Middle frontal gyrus (tissue), 1 donor: ENCODE measurements around the gene IGSF11.
A peak's percentile ranks its signal among the peaks of the same experiment; 100 is the strongest.
"Not testable (repeated sequence)": the region's sequence is repeated elsewhere in the genome, so short reads cannot be mapped to it uniquely, and the experiment has no call there.

Source experiments
- DNase-seq: peaks from one replicate; pipeline ENCODE4 v3.0.0-alpha.2; 2015; ENCODE audit warnings: low spot score; ENCODE audit errors: extremely low spot score

The IGSF11 gene

DNA sequence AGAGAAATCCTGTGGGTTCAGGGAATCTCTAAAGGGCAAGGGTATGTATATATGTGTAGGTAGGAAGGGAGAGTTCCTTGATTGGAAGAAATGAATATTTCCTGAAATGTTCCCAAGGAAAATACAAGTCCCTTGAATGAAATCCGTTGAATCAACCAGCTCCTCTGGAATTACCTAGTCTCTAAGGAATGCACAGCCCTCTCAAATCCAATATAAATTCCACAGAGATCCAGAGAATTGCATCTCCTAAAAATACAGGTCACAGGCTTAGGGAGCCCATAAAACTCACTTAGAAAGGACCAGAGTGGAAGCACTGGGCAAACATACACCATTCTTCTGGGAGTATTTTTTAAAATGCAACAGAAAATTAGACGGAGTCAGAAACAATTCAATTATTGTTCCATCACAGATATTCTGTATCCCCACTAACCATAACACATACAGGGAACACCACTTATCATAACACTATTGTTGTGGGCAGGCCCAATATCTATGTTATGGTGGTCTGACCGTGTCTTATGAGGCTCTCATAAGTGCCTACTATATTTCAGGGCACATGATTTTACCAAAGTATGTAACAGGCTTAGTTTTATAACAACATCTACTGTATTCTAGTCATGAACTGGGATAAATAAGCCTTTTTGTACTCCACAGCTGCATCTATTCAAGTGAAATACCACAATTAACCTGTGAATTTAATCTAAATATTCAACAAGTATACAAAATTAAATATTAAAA, 43.7 kb downstream of the IGSF11 start:
- DNase-seq, result no peak

- no peak for DNase-seq
Observed at GRCh38 chr3:118988198-118989130, 46.2 kb downstream of the IGSF11 start.

GRCh38 chr3:118987477-118987876, 47.2 kb downstream of the IGSF11 start:
- DNase-seq, result peak; percentile 85

DNA sequence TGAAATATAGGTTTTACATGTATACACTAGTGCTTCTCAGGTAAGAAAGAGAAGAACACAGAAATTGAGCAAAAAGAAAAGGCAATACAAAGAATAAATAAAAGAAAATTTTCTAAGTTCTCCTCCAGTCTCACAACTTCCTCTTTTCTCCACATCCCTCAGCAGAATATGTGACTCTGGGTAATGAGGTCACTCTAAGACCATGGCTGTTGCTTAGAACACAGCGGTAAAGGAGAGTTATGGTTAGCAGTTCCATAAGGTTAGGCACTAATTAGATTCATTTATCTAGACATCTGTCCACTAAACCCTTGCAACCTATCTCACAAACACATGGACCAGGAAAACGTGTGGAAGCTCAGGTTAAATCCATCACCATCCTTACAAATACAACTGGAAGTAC, 47.9 kb downstream of the IGSF11 start:
- no peak for DNase-seq

- no peak for DNase-seq
Observed at GRCh38 chr3:118984699-118985098, 49.9 kb downstream of the IGSF11 start.

DNA sequence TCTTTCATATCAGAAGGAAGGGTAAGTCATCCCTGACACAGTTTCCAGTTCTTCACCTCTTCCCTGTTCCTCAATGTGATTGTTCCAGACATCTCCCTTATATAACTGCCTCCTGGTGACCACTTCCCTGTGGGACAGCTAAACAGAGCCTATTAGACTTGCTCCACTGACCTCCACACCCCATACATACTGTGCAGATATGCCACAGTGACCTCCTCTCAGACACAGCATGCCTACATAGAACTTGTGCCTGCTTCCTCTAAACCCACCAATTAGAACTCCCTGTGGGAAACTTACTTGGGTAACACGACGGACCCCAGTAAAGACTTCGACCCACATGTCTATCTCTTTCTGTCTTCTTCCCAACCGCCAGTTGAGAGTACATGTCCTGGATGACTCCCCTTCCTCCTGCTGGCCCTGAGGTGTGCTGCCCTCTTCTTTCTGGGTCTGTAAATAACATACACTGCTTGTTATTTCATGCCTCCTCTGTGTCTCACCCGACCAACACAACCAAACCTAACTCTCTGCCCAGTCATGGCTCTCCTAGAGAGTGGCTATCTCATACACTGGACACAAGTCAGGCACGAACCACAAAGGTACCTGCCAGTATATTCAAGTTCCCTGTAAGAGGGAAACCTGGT, 53.0 kb downstream of the IGSF11 start:
- DNase-seq, result no peak

DNA sequence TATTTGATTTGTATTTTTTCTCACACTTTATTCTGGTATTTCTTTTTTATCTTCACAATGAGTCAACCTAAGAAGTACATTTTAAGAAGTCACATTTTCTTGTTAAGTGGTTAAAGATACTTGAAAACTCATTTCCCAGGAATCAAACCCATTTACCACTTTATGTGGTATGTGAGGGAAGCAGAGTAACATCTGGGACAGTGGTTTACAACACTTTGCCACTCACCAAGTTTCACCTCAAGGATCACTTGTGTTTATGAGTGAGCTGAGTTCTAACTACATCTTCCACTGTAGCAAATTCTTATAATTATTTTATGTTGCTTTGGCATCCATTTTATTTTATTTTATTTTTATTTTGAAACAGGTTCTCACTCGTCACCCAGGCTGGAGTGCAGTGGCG, 53.8 kb downstream of the IGSF11 start:
- DNase-seq, result no peak

DNA sequence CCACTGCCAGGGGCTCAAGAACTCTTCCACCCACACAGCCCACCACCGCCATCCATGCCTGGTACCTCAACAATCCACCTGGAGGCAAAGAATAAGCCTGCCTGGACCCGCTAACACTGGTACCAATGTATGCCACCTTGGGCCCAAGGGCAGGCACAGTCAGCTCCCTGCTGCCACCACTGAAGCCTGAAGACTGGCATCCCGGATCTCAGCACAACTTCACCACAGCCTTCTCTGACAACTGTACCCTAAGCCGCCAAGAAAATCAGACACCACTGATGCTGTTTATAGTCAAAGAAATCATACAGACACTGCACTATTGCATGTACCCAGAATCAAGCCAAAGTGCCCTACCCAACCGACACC, 56.3 kb downstream of the IGSF11 start:
- no peak for DNase-seq

DNA sequence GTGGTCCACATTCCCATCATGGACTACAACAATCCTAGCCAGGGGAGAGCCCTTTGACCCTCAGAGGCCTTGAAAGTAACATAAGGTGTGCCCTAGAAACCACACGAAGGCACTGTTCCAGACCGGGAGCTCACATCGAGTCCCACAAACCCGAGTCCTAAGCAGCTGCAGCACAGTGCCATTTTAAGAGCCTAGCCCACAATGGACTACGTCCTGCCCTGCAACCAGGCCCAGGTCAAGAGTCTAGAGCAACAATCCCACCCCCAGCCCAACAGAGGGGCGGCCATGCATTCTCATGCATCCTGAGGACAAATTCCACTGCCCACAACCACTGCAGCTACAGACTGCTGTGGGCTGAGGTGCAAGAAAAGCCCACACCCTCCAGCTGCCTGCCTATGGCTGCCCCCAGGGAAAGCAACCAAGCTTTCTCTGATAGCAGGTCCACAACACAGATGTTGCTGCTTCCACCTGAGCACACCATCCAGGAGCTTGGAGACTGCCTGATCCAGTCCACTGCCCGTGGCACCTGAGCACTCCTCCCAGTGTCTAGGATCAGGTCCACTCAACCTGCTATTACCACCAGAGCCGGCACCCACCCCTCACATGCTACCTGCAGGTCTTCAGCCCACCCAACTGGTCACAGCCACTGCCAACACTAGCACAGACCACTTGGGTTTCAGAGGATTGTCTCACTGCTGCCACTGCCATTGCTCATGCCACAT, 56.8 kb downstream of the IGSF11 start:
- no peak for DNase-seq

DNA sequence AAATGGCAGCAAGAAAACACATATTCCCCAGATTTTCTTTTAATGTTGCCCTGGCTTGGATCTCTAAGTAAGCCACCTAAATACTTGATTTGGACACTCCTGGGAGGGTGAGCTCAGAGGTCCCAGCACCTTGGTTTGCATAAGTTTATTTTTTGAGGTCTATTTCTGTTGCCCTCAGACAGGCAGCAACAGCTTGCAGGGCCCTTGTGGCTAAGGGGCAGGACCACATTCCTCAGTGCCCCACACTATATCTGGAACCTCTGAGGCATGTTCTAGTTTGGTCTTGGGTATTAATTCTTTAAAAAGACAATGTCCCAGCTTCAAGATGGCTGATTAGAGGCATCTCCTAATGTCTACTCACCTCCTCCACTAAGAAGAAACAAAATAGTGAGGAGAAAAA, 57.5 kb downstream of the IGSF11 start:
- no peak for DNase-seq

- not testable (repeated sequence) for DNase-seq
Observed at GRCh38 chr3:118975476-118975875, 59.2 kb downstream of the IGSF11 start.

- DNase-seq, result no peak
Observed at GRCh38 chr3:118974356-118975097, 60.1 kb downstream of the IGSF11 start.

DNA sequence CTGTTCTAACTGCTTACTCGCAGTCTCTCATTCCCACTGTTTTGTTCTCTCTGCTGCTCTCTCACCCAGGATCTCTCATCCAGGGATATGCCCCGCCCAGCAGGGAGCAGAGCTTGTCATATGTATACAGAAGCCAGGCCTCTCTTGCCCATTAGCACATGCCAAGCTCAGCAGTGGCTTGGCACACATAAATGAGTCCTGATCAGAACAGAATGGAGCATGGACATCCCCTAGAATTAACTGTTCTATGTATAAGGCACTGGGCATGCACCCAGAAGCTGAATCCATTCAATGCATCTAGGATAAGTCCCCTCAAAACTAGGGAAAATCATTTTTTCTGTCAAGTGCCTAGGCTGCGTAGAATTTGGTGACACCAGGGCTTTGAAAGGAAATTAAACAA, 61.6 kb downstream of the IGSF11 start:
- DNase-seq, result peak; percentile 15

- no peak for DNase-seq
Observed at GRCh38 chr3:118970819-118971218, 63.8 kb downstream of the IGSF11 start.

DNA sequence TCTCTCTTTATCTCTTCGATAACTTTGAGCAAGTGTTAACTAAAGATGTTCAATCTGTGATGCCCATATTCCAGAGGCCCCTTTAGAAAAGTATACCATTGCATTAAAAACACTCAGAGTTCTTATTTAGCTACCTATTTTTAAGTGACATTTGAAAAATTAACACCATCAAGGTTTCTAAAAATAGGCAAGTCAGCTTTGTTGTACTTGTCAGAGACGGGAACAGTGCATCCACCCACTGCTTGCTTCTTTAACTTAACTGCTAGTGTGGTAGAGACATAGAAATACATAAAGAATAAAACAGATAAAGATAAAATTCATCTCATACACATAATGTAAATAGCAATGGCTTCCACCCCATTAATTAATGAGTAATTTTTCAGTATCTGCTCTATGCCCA, 66.0 kb downstream of the IGSF11 start:
- DNase-seq, result peak; percentile 31

DNA sequence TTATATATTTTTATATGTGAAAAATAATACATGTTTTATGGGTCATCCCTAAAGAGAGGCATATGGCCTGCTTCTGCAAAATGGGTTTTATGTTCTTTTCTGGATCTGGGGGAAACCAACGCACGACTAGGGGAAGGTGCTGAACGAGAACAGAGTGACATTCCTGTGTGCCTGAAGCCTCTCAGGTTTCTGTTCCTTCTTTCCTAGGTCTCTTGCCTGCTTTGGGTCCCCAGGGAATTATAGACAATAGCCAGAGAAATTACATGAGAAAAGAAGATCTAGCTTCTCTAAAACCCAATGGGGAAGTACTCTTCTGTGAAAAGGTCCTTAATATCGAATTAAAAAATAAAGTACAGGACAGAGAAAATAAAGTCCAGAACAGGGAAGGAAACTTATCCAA, 66.5 kb downstream of the IGSF11 start:
- no peak for DNase-seq

- DNase-seq, result no peak
Observed at GRCh38 chr3:118966700-118967099, 67.9 kb downstream of the IGSF11 start.

DNA sequence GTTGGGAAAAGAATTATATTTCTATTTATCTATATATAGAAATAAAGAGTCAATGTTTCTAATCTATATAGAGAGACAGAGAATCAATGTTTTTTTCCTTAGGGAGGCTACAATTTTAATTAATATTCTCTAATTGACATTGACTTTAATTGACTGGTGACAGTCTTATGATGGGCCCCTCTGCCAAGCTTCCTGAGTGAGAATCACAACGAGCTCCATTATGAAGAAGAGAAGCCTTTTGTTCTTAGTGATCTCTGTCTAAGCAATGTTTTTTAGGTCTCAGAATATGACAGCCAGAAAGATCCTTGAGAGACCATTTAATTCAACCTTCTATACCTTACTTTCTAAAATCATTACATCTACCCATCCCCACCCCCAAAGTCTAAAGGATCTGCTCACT, 70.9 kb downstream of the IGSF11 start:
- no peak for DNase-seq

DNA sequence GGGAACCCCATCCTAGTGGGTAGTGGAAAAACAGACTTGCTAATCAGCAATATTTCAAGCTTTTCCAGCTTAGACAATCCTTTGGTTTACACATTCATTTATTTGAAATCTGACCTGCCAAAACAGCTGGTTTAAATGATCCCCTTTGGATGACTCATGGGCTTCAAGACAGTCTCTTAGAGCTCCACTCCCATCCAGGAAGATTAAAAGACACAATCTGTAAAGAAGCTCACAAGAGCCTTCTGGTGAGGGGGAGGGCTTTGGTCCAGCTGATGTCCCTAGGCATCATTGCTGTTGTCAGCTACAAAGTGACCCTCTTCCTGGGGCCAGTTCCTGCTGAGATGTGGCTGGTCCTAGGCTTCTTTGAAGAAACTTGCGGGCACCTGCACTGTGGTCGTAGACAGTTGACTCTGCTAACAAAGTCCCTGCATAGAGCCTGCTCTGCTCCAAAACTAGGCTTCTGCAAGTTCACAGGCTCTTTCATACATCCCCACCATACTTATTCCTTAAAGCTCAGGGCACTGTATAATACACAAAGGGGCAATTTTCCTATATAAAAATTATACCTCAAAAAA, 73.7 kb downstream of the IGSF11 start:
- no peak for DNase-seq

DNA sequence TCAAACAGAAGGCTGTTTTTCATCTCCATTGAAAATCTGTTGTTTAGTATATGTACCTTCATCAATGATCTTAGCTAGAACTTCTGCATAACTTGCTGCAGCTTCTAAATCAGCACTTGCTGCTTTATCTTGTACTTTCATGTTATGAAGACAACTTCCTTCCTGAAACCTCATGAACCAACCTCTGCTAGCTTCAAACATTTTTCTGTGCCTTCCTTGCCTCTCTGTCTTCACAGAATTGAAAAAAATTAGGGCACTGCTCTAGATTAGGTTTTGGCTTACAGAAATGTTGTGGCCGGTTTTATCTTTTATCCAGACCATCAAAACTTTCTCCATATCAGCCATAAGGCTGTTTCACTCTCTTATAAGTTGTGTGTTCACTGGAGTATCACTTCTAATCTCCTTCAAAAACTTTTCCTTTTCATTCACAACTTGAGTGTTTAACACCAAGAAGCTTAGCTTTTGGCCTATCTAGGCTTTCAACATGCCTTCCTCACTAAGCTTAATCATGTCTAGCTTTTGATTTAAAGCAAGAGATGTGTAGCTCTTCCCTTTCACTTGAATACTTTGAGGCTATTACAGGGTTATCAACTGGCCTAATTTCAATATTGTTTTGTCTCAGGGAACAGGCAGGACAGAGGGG, 78.6 kb downstream of the IGSF11 start:
- no peak for DNase-seq
